Stimulated activated naive CD8-positive, alpha-beta T cell treated with anti-CD3 and anti-CD28 coated beads, Interleukin-15, amount 100 ng/mL, for 72 hours (primary cell): ENCODE measurements around the gene MBNL1.

ENCODE experiments used
- ATAC-seq: fragments of 150-1000 bp; cut with Tn5 transposase; 2 replicates; pipeline ENCODE4 v1.10.0; 2021; ENCODE audit warnings: mild to moderate bottlenecking, moderate library complexity
- DNase-seq, 2 donors: peaks; one replicate each; pipeline ENCODE4 v3.0.0; 2021 to 2022
- H3K27ac Mint-ChIP-seq, 2 donors: one replicate each; pipeline ENCODE4 v1.8.0; 2022; ENCODE audit warnings: mild to moderate bottlenecking in 2 of 2, mixed read lengths in 2 of 2, moderate library complexity in 2 of 2
- H3K27me3 Mint-ChIP-seq: one replicate; pipeline ENCODE4 v1.8.0; 2022; ENCODE audit warnings: mixed read lengths
- H3K4me1 Mint-ChIP-seq: one replicate; pipeline ENCODE4 v1.8.0; 2022; ENCODE audit warnings: mild to moderate bottlenecking, mixed read lengths
- H3K4me3 Mint-ChIP-seq, 2 donors: one replicate each; pipeline ENCODE4 v1.8.0; 2022; ENCODE audit warnings: mild to moderate bottlenecking in 2 of 2, mixed read lengths in 2 of 2, moderate library complexity in 1 of 2
- H3K9me3 Mint-ChIP-seq, 2 donors: one replicate each; pipeline ENCODE4 v1.8.0; 2022; ENCODE audit warnings: mixed read lengths in 2 of 2

The MBNL1 gene

DNA sequence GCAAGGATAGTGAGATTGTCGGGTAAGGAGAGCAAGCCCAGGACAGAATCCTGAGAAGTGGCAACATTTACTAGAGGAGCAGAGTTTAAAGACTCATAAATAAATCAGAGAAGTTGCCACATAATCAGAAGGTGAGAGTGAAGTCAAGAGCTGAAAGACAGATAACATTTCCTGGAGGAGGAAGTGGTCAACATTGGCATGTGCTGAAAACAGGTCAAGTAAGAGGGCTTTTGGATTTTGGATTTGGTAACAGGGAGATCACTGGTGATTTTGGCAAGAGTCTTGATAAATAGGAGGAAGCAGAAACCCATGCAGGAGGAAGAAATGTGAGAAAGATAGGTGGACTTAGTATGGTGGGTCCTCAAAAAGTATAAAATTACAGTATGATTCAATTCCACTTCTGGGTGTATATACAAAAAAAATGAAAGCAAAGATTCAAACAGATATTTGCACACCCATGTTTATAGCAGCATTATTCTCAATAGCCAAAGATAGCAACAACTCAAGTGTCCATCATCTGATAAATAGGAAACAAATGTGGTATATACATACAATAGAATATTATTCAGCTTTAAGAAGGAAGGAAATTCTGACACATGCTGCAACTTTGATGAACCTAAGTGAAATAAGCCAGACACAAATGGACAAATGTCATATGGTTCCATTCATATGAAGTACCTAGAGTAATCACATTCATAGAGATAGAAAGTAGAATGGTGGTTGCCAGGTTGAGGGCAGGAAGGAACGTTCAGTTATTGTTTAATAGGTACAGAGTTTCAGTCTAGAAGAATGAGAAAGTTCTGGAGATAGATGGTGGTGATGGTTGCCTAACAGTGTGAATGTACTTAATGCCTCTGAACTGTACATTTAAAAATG, 27.3 kb upstream of the MBNL1 start:
- peak overlapping the region; percentile 88 to 96 for H3K27ac Mint-ChIP-seq
- H3K9me3 Mint-ChIP-seq: peaks cover 0 to 6% of the 10 kb centered on the region in 2 donors
- ATAC-seq (peak; percentile 85), DNase-seq (no peak)
- H3K4me3 Mint-ChIP-seq: peak overlapping the region; percentile 52 to 64
- peaks cover 63% of the 10 kb centered on the region for H3K4me1 Mint-ChIP-seq
- H3K27me3 Mint-ChIP-seq: no peaks in the 10 kb centered on the region

DNA sequence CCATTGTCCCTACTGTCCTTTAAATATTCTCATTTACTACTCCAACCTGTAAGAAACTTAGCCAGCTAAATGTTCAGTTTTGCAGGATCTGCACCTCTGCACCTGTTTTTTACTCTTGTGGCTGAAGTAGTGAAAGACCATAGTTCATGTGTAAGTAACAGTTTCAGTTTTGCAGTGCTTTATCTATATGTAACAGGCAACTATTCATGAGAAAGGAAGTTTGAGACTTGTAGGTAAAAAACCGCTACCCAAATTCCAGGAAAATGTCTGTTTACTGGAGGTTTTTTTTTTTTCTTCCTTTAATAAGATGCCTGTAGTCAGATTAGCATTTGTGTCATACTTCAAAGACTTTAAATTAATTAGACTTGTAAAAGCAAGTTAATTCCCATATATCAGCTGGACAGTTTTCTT, 25.4 kb upstream of the MBNL1 start:
- H3K4me1 Mint-ChIP-seq: peaks cover 49% of the 10 kb centered on the region
- H3K27me3 Mint-ChIP-seq: no peaks in the 10 kb centered on the region
- peak; percentile 71 for ATAC-seq
- no peaks in the 10 kb centered on the region for H3K9me3 Mint-ChIP-seq
- peak overlapping the region; percentile 97 to 99 for H3K27ac Mint-ChIP-seq
- peak overlapping the region; percentile 64 to 94 for H3K4me3 Mint-ChIP-seq
- no peak for DNase-seq

DNA sequence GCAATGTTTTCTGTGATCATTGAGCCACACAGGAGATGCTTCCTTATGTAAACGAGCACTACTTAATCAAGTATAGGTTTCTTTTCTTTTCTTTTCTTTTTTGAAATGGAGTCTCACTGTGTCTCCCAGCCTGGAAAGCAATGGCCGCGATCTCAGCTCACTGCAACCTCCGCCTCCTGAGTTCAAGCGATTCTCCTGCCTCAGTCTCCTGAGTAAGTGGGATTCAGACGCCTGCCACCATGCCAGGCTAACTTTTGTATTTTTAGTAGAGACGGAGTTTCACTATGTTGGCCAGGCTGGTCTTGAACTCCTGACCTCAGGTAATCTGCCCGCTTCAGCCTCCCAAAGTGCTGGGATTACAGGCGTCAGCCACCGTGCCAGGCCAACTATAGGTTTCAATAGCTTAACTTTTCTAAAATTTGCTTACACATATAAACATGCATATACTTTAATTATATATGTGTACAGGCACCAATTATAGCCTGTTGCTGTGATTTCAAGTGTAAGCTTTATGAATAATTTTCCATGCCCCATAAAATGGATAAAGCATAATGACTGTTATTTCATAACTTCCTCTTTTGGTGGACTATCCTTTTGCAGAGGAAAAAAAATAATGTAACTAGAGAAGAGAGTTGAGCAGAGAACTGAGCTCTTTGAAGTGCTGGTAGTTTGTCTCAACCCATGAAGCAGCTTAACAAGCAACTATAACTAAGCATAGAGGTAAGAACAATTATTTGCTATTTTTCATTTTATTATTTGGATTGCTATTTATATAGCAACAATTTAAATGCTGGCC, 24.8 kb upstream of the MBNL1 start:
- H3K9me3 Mint-ChIP-seq: no peaks in the 10 kb centered on the region
- DNase-seq: peak in 1 of 2 donors; percentile 54
- H3K4me1 Mint-ChIP-seq: peaks cover 46% of the 10 kb centered on the region
- peak; percentile 39 for ATAC-seq
- H3K4me3 Mint-ChIP-seq: peak overlapping the region; percentile 64 to 94
- H3K27me3 Mint-ChIP-seq: no peaks in the 10 kb centered on the region
- peak overlapping the region; percentile 97 to 99 for H3K27ac Mint-ChIP-seq

DNA sequence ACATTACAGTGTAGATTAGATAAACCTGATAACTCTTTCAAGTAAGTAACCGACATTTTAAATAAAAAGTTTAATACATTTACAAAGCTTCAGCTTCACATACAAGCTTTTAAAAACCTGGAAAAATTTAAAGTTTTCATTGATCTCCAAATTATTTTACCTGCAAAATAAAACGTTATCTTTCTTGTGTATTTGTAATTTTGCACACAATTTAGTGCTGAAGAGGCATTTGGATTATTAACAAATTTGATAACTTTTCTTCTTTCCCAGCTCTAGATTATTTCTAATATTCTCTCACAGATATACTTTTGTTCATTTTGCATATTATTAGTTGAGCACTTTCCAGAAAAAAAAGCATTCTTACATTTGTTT, 24.2 kb upstream of the MBNL1 start:
- Mint-ChIP-seq H3K9me3 (no peaks in the 10 kb centered on the region), H3K4me1 (peaks cover 45% of the 10 kb centered on the region), H3K4me3 (peak overlapping the region; percentile 64 to 94), H3K27me3 (no peaks in the 10 kb centered on the region), H3K27ac (peak overlapping the region; percentile 97 to 99)
- ATAC-seq: no peak
- DNase-seq: no peak

DNA sequence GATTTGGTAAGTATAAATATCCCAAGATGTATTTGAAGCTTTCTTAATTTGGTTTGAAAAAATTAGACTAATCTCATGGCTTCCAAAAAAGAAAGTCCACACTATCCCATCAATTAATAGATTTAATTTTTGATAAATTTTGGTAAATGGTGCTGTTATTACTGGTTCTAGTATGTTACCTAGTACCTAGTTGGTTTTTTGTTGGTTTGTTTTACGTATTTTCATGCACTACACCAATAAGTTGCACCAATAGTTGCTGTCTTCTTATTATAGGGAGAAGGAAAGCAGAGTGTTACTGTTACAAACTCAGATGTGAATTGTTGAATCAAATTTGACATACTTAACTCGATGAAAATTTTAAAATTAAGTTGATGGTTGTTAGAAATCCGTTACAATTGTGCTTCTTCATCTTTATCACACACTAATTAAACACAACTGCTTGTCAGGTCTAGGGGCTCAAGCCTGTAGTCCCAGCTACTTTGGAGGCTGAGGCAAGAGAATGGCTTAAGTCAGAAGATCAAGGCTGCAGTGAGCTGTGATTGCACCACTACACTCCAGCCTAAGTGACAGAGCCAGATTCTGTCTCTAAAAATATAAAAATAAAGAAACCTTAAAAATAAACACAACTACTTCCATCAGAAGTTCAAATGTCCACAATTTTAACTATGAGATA, 23.1 kb upstream of the MBNL1 start:
- H3K4me1 Mint-ChIP-seq: peaks cover 34% of the 10 kb centered on the region
- peak overlapping the region; percentile 79 to 87 for H3K4me3 Mint-ChIP-seq
- no peaks in the 10 kb centered on the region for H3K27me3 Mint-ChIP-seq
- H3K27ac Mint-ChIP-seq: peak overlapping the region; percentile 93 to 96
- peak; percentile 39 for ATAC-seq
- H3K9me3 Mint-ChIP-seq: no peaks in the 10 kb centered on the region
- DNase-seq: peak in 1 of 2 donors; percentile 39

DNA sequence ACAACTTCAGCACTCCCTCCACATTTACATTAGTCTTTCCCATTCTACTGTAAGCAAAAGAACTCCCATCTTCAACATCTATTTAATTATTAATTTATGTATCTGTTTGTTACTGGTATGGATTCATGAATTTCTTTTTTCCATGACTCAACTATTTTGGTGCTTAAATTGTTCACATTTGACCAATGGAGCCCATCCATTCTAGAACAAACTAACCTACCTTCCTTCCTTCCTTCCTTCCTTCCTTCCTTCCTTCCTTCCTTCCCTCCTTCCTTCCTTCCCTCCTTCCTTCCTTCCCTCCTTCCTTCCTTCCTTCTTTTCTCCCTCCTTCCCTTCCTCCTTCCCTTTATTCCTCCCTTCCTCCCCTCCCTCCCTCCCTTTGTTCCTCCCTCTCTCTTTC, 16.8 kb upstream of the MBNL1 start:
- no peaks in the 10 kb centered on the region for H3K27me3 Mint-ChIP-seq
- DNase-seq (no peak), ATAC-seq (no peak)
- H3K4me3 Mint-ChIP-seq: peak overlapping the region; percentile 54 to 70
- H3K9me3 Mint-ChIP-seq: peaks cover 0 to 5% of the 10 kb centered on the region in 2 donors
- peaks cover 61% of the 10 kb centered on the region for H3K4me1 Mint-ChIP-seq
- H3K27ac Mint-ChIP-seq: peak overlapping the region in 1 of 2 donors; percentile 75

DNA sequence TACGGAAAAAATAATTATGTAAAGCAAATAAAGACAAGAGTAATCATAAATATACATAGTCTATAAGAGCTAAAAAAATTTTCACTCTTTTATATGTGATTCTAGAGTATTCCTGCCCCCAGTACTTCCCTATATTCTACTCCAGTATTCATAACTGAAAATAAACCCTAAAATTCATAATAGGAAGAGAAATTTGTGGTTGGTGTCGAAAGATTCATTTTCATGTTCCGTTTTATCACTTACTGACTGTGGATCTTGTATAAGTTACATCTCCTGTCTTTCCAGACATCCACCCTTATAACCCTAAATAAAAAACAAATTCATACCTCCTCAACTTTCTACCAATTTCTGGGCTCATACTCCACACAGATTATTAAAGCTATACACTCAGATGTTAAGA, 16.0 kb upstream of the MBNL1 start:
- H3K4me3 Mint-ChIP-seq: peak overlapping the region; percentile 31 to 70
- H3K9me3 Mint-ChIP-seq: peaks cover 0 to 5% of the 10 kb centered on the region in 2 donors
- H3K27ac Mint-ChIP-seq: peak overlapping the region in 1 of 2 donors; percentile 92
- no peaks in the 10 kb centered on the region for H3K27me3 Mint-ChIP-seq
- no peak for DNase-seq
- ATAC-seq: no peak
- H3K4me1 Mint-ChIP-seq: peaks cover 69% of the 10 kb centered on the region

DNA sequence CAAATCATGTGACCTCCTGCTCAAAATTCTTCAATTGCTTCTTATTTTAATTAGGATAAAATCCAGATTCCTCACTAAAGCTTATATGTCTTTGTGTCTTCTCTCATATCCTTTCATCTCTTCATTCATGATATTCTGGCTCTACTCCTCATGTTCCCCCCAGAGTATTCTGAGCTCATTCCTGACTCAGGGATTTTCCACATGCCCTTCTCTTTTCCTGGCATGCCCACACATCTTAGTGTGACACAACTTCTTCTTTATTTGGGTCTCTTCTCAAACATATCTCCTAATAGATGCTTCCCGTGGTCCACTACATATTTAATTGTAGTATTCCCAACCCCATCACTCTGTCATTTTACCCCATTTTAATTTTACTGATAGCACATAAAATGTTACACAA, 15.2 kb upstream of the MBNL1 start:
- no peak for ATAC-seq
- peaks cover 73% of the 10 kb centered on the region for H3K4me1 Mint-ChIP-seq
- H3K27me3 Mint-ChIP-seq: no peaks in the 10 kb centered on the region
- peak overlapping the region; percentile 19 to 92 for H3K27ac Mint-ChIP-seq
- no peak for DNase-seq
- H3K4me3 Mint-ChIP-seq: peak overlapping the region; percentile 14 to 70
- peaks cover 0 to 5% of the 10 kb centered on the region in 2 donors for H3K9me3 Mint-ChIP-seq

DNA sequence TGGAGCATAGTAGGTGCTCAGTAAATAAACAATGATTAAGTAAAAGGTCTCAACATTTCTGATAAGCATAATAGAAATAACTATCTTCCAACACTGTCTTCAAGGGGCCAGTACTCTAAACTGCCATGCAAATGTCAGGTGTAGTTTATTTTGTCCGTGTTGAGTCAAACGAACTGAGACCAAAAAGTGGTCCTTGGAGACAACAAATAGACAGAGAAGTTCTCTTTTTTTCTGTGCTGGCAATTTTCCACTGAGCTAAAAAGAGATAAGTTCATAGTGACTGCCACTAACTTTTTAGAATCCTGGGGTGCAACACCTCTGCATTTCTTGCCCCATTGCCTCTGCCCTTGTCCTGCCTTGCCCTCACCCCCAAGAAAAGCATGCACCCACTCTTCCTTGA, 14.7 kb upstream of the MBNL1 start:
- H3K27me3 Mint-ChIP-seq: no peaks in the 10 kb centered on the region
- ATAC-seq: no peak
- H3K4me1 Mint-ChIP-seq: peaks cover 78% of the 10 kb centered on the region
- peak overlapping the region; percentile 30 to 92 for H3K27ac Mint-ChIP-seq
- peaks cover 0 to 5% of the 10 kb centered on the region in 2 donors for H3K9me3 Mint-ChIP-seq
- peak overlapping the region; percentile 45 to 70 for H3K4me3 Mint-ChIP-seq
- DNase-seq: no peak

DNA sequence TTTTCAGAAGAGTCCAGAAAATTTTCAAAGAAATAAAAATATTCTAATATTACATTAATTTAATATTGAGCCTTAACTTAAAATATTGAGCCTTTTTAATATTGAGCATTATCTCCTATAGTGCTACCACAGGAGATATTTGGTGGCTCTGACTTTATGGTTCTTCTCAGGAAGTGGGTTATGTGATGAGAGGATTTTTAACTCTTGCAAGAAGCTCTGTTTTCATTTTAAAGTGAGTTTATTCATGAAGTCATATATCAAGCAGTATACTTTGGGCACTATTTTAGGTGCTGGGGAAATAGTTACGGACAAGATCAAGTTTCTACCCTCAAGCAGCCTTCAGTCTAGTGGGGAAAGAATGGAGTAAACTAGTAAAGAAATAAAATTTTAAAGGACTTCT, 13.4 kb upstream of the MBNL1 start:
- Mint-ChIP-seq H3K27me3 (no peaks in the 10 kb centered on the region), H3K4me3 (peak overlapping the region; percentile 34 to 73), H3K27ac (peak overlapping the region; percentile 45 to 99), H3K4me1 (peaks cover 90% of the 10 kb centered on the region), H3K9me3 (peaks cover 0 to 5% of the 10 kb centered on the region in 2 donors)
- no peak for ATAC-seq
- no peak for DNase-seq

DNA sequence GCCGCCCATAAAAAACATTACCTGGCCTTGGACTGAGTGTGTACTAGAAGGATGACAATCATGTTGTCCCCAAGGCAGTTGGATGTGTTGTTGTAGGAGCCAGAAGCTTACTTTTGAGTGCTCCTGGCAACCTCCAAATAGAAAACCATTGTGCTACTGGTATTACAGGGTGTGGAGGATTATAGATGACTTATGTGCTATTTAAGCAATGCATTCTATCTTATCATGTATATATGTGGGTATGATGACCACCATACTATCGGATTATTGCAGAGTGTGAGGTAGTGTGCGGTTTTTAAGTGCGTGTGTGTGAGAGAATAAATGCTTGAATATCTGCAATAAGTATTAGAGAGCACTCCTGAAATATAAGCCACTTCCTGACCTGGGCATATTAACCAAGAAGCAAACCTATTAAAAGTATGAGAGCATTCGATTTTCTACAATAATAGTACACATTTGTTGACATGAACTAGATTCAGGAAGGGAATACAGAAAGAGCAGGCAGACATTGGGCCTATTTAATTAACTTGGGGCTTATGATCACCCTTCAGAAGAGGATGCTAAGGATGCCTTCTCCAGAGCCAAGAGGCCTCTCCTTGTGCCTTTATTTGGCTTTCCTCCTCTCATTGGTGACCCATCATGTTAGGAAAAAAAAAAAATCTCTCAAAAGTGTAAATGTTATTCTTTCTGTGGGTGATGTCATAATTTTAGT, 11.7 kb upstream of the MBNL1 start:
- Mint-ChIP-seq H3K9me3 (no peaks in the 10 kb centered on the region), H3K4me1 (peaks cover 94% of the 10 kb centered on the region), H3K4me3 (peak overlapping the region; percentile 67 to 73), H3K27me3 (no peaks in the 10 kb centered on the region), H3K27ac (peak overlapping the region; percentile 95 to 99)
- ATAC-seq (peak; percentile 48), DNase-seq (no peak)

DNA sequence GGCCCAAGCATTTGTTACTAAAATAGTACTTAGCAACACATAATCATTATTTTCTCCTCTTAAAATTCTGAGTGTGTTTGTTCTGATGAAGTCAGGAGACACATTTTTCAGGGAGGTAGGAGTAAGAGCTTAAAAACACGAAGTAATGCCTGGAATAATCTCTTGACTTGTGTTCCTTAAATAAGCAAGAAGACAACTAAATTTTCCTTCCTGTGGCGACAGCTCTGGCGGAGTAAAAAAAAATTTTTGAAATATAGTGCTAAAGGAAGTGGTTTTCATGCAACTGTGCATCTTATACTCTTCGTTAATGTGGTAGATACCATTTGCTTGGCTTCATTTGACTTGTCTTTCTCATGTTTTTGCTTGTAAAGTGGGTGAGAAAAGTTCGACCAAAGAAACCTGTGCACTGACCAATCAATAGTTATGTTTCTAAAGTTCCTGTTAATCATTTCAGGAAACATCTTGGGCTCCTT, 11.1 kb upstream of the MBNL1 start:
- H3K4me1 Mint-ChIP-seq: peaks cover 93% of the 10 kb centered on the region

DNA sequence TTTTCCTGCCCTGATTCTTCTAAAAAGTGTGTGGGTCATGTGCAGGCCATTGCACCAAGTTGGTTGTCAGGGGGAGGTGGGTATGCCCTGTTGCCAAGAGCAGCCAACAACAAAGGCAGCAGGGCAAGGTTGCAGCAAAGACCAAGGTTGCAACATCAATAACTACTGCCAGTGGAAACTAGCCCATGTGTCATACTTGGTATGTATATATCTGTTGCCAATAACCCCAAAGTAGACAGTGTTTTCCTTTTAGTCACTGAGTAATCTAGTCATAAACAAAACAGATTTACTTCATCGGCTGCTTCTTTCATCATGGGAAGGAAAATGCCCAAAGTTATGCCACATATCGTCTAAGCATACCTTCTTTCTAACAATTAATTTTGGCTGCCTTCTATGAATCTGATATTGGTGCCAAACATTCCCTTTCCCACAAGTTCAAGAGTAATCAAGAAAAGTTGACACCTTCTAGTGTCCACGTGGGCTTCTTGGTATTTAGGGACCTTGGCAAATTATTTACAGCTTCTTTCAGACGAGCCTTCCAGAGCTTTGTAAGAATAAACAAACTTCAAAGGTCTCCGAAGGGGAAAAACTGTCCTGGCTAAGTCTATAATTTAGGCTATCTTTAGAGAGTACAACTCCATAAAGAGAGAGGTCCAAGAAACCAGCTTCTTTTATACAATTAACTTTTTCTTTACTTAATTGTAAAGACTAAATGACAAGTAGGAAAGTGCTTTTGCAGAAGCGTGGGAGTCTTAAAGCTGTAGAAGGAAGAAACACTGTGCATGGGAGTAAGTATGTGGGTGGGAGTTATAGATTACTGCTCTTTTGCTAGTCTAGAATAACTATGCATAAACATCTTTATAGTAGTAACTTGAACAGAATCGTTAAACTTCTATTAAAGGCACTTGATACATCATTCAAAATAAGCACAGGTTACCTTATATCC, 10.0 kb upstream of the MBNL1 start:
- no peaks in the 10 kb centered on the region for H3K27me3 Mint-ChIP-seq
- peak; percentile 57 to 88 for DNase-seq

More for the DNA sequence above, 11.1 kb upstream of the MBNL1 start:
- DNase-seq: no peak
- Mint-ChIP-seq H3K4me3 (peak overlapping the region; percentile 67 to 73), H3K9me3 (no peaks in the 10 kb centered on the region), H3K27me3 (no peaks in the 10 kb centered on the region), H3K27ac (peak overlapping the region; percentile 95 to 99)
- ATAC-seq: peak; percentile 63

DNA sequence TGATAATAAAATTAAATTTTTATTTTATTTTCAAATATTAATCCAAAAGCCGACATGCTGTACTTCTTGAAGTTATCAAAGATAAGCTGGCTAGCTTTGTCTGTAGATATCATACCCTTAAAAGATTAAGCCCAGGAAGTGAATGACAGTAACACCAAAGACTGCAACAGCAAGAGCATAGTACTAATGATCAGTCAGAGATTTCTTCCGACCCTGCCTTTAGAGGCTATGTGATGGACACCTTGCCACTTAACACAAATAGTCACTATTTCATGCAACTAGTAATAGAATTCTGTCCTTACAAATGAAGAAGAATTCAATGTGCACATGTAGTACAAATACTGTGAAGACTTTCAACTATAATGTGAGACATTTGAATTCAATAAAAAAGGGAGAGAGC, 9.3 kb upstream of the MBNL1 start:
- H3K4me1 Mint-ChIP-seq: peaks cover 88% of the 10 kb centered on the region
- no peaks in the 10 kb centered on the region for H3K27me3 Mint-ChIP-seq
- peak overlapping the region; percentile 25 to 68 for H3K4me3 Mint-ChIP-seq
- DNase-seq (no peak), ATAC-seq (no peak)
- peak overlapping the region in 1 of 2 donors; percentile 99 for H3K27ac Mint-ChIP-seq
- H3K9me3 Mint-ChIP-seq: peaks cover 0 to 7% of the 10 kb centered on the region in 2 donors

More for the DNA sequence above, 10.0 kb upstream of the MBNL1 start:
- peak overlapping the region; percentile 96 to 99 for H3K27ac Mint-ChIP-seq
- H3K9me3 Mint-ChIP-seq: peaks cover 0 to under 1% of the 10 kb centered on the region in 2 donors
- peak overlapping the region; percentile 39 to 79 for H3K4me3 Mint-ChIP-seq
- peak; percentile 92 for ATAC-seq
- H3K4me1 Mint-ChIP-seq: peaks cover 88% of the 10 kb centered on the region
